ENCODE measurements around the gene GADL1.

The GADL1 gene

DNA sequence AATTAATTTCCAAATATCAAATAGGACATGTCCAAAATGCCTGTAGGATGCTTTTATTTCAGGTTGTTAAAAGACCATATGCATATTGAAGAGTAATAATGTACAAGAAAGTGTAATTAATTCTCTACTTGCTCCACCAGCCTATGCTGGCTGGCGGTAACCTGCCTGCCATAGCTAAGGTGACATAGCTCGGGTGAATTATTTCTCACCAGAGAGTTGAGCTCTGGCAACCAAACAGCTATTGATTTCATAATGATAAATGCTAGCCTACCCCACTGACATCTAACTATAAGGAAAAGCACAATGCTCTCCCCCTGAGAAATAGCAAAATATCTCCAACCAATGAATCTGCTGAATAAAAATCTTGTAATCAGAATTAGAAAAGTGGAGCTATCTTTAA is 48.9 kb downstream of the GADL1 start:
- CTCF ChIA-PET: interaction anchor here (0.6 kb wide), 1 partner anchor 634 kb away, joined by 4 read pairs; no protein-coding TSS in a partner anchor
- H3K36me3 ChIP-seq (ENCODE audit: control insufficient read depth in 4 of 4, insufficient read depth in 4 of 4, low read length in 3 of 4): no peaks in the 10 kb centered on the region
- POLR2A ChIA-PET: no interaction called here

DNA sequence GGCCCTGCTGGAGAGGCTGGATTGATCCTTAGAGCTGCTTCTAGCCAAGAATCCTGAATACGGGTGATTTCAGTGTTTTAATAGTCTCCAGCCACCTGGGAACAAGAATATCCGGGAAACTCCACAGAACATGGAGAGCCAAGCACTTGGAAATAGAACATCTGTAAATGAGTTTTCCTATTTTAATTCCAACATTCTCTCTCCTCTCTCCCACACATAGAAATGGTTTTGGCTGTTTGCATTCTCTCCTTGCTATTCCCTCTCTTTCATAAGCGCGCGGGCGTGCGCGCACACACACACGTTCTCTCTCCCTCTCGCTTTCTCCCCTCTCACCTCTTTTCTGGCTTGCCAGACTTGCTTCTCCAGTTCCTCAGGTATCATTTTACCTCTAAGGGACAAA is 50.6 kb downstream of the GADL1 start:
- H3K27ac ChIP-seq (ENCODE audit: insufficient read depth in 1 of 2, low read depth in 1 of 2, low read length in 2 of 2, poor library complexity in 1 of 2, severe bottlenecking in 2 of 2): no peak overlapping the region
- no peaks in the 10 kb centered on the region for H3K9me3 ChIP-seq (ENCODE audit: control extremely low read depth in 1 of 5, control insufficient read depth in 4 of 5, insufficient read depth in 2 of 5, low read depth in 1 of 5, low read length in 4 of 5)
- no peak for DNase-seq
- CTCF ChIA-PET: interaction anchor here (0.7 kb wide), 1 partner anchor 53 kb away, joined by 3 read pairs; no protein-coding TSS in a partner anchor
- H3K4me1 ChIP-seq (ENCODE audit: control extremely low read depth in 1 of 4, control insufficient read depth in 4 of 4, insufficient read depth in 4 of 4, low read length in 3 of 4): no peaks in the 10 kb centered on the region
- no peak overlapping the region for H3K4me3 ChIP-seq (ENCODE audit: control insufficient read depth in 1 of 7, extremely low read depth in 1 of 7, insufficient read depth in 4 of 7, low read depth in 2 of 7, low read length in 6 of 7)
- POLR2A ChIA-PET: interaction anchor here (0.6 kb wide), 1 partner anchor 35 kb away, joined by 3 read pairs; no protein-coding TSS in a partner anchor
- no peaks in the 10 kb centered on the region for H3K27me3 ChIP-seq (replicated peaks in 2 of 5; ENCODE audit: control insufficient read depth in 4 of 5, insufficient read depth in 5 of 5, low read length in 4 of 5)
- H3K36me3 ChIP-seq (ENCODE audit: control insufficient read depth in 4 of 4, insufficient read depth in 4 of 4, low read length in 3 of 4): no peaks in the 10 kb centered on the region
- WGBS (ENCODE audit: insufficient coverage): 96% methylated on average over 8 of the region's 10 CpGs

More for the DNA sequence above, 48.9 kb downstream of the GADL1 start:
- Histone ChIP-seq H3K4me1 (ENCODE audit: control extremely low read depth in 1 of 4, control insufficient read depth in 4 of 4, insufficient read depth in 4 of 4, low read length in 3 of 4) (no peaks in the 10 kb centered on the region), H3K27me3 (replicated peaks in 2 of 5; ENCODE audit: control insufficient read depth in 4 of 5, insufficient read depth in 5 of 5, low read length in 4 of 5) (no peaks in the 10 kb centered on the region), H3K9me3 (ENCODE audit: control extremely low read depth in 1 of 5, control insufficient read depth in 4 of 5, insufficient read depth in 2 of 5, low read depth in 1 of 5, low read length in 4 of 5) (no peaks in the 10 kb centered on the region), H3K27ac (ENCODE audit: insufficient read depth in 1 of 2, low read depth in 1 of 2, low read length in 2 of 2, poor library complexity in 1 of 2, severe bottlenecking in 2 of 2) (no peak overlapping the region), H3K4me3 (ENCODE audit: control insufficient read depth in 1 of 7, extremely low read depth in 1 of 7, insufficient read depth in 4 of 7, low read depth in 2 of 7, low read length in 6 of 7) (no peak overlapping the region)
- no peak for DNase-seq
- WGBS (ENCODE audit: insufficient coverage): 94% methylated on average over 2 of the region's 2 CpGs

GRCh38 chr3:30836141-30836540 is 58.3 kb downstream of the GADL1 start:
- no peak for DNase-seq
- no CpG with 5 or more reads among the region's 1 CpG for WGBS (ENCODE audit: insufficient coverage)
- Histone ChIP-seq H3K36me3 (ENCODE audit: control insufficient read depth in 4 of 4, insufficient read depth in 4 of 4, low read length in 3 of 4) (no peaks in the 10 kb centered on the region), H3K27ac (ENCODE audit: insufficient read depth in 1 of 2, low read depth in 1 of 2, low read length in 2 of 2, poor library complexity in 1 of 2, severe bottlenecking in 2 of 2) (no peak overlapping the region), H3K4me1 (ENCODE audit: control extremely low read depth in 1 of 4, control insufficient read depth in 4 of 4, insufficient read depth in 4 of 4, low read length in 3 of 4) (no peaks in the 10 kb centered on the region), H3K9me3 (ENCODE audit: control extremely low read depth in 1 of 5, control insufficient read depth in 4 of 5, insufficient read depth in 2 of 5, low read depth in 1 of 5, low read length in 4 of 5) (no peaks in the 10 kb centered on the region), H3K27me3 (replicated peaks in 2 of 5; ENCODE audit: control insufficient read depth in 4 of 5, insufficient read depth in 5 of 5, low read length in 4 of 5) (no peaks in the 10 kb centered on the region), H3K4me3 (ENCODE audit: control insufficient read depth in 1 of 7, extremely low read depth in 1 of 7, insufficient read depth in 4 of 7, low read depth in 2 of 7, low read length in 6 of 7) (no peak overlapping the region)
- ChIA-PET POLR2A (no interaction called here), CTCF (no interaction called here)

DNA sequence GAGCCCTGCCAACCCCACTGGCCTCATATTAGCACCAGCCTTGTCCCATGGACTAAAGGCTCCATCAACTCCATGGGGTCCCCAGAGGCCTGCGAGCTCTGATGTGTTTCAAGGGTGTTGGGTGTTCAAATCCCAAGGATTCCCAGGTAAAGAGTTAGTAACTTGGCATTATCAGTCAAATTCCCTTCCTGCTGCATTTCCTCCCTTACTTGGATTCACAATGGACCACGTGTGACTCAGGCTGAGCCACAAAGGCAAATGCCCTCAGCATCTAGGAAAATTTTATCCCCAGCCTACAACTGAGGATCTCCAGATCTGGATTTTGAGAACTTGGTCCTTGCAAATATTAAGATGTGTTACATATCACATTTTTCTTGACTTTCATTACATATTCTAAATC is 58.8 kb downstream of the GADL1 start:
- H3K9me3 ChIP-seq (ENCODE audit: control extremely low read depth in 1 of 5, control insufficient read depth in 4 of 5, insufficient read depth in 2 of 5, low read depth in 1 of 5, low read length in 4 of 5): no peaks in the 10 kb centered on the region
- WGBS (ENCODE audit: insufficient coverage): 100% methylated on average over 1 of the region's 2 CpGs
- no peak for DNase-seq
- ChIA-PET CTCF (no interaction called here), POLR2A (no interaction called here)
- no peak overlapping the region for H3K4me3 ChIP-seq (ENCODE audit: control insufficient read depth in 1 of 7, extremely low read depth in 1 of 7, insufficient read depth in 4 of 7, low read depth in 2 of 7, low read length in 6 of 7)
- H3K4me1 ChIP-seq (ENCODE audit: control extremely low read depth in 1 of 4, control insufficient read depth in 4 of 4, insufficient read depth in 4 of 4, low read length in 3 of 4): no peaks in the 10 kb centered on the region
- no peak overlapping the region for H3K27ac ChIP-seq (ENCODE audit: insufficient read depth in 1 of 2, low read depth in 1 of 2, low read length in 2 of 2, poor library complexity in 1 of 2, severe bottlenecking in 2 of 2)
- no peaks in the 10 kb centered on the region for H3K27me3 ChIP-seq (replicated peaks in 2 of 5; ENCODE audit: control insufficient read depth in 4 of 5, insufficient read depth in 5 of 5, low read length in 4 of 5)
- H3K36me3 ChIP-seq (ENCODE audit: control insufficient read depth in 4 of 4, insufficient read depth in 4 of 4, low read length in 3 of 4): no peaks in the 10 kb centered on the region

- no peak for DNase-seq
- H3K4me1 ChIP-seq (ENCODE audit: control extremely low read depth in 1 of 4, control insufficient read depth in 4 of 4, insufficient read depth in 4 of 4, low read length in 3 of 4): no peaks in the 10 kb centered on the region
- no peak overlapping the region for H3K27ac ChIP-seq (ENCODE audit: insufficient read depth in 1 of 2, low read depth in 1 of 2, low read length in 2 of 2, poor library complexity in 1 of 2, severe bottlenecking in 2 of 2)
- H3K4me3 ChIP-seq (ENCODE audit: control insufficient read depth in 1 of 7, extremely low read depth in 1 of 7, insufficient read depth in 4 of 7, low read depth in 2 of 7, low read length in 6 of 7): no peak overlapping the region
- no peaks in the 10 kb centered on the region for H3K9me3 ChIP-seq (ENCODE audit: control extremely low read depth in 1 of 5, control insufficient read depth in 4 of 5, insufficient read depth in 2 of 5, low read depth in 1 of 5, low read length in 4 of 5)
- WGBS (ENCODE audit: insufficient coverage): 100% methylated on average over 1 of the region's 4 CpGs
- ChIA-PET CTCF (interaction anchor here (0.6 kb wide), 1 partner anchor 45 kb away, joined by 3 read pairs; no protein-coding TSS in a partner anchor), POLR2A (no interaction called here)
- no peaks in the 10 kb centered on the region for H3K36me3 ChIP-seq (ENCODE audit: control insufficient read depth in 4 of 4, insufficient read depth in 4 of 4, low read length in 3 of 4)
- H3K27me3 ChIP-seq (replicated peaks in 2 of 5; ENCODE audit: control insufficient read depth in 4 of 5, insufficient read depth in 5 of 5, low read length in 4 of 5): no peaks in the 10 kb centered on the region
Observed at GRCh38 chr3:30832961-30833575, 61.4 kb downstream of the GADL1 start.

DNA sequence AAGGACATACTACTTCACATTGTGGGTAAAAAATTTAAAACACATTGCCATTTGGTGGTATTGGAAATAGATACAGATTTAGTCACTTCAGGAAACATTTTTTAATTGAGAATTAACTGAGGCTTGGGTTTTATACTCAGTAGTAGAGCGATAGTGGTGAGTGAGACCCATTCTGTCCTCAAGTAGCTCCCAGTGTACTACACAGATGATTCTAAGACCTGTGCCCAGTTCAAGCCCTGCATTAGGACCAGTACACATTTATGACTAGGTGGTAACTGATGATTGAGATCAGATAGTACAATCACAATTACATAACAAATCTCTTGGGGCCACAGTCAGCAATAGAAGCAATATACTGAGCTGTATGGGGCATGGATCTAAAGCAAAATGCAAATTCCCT is 67.4 kb downstream of the GADL1 start:
- WGBS (ENCODE audit: insufficient coverage): no CpG with 5 or more reads among the region's 1 CpG
- Histone ChIP-seq H3K36me3 (ENCODE audit: control insufficient read depth in 4 of 4, insufficient read depth in 4 of 4, low read length in 3 of 4) (no peaks in the 10 kb centered on the region), H3K27me3 (replicated peaks in 2 of 5; ENCODE audit: control insufficient read depth in 4 of 5, insufficient read depth in 5 of 5, low read length in 4 of 5) (no peaks in the 10 kb centered on the region), H3K4me3 (ENCODE audit: control insufficient read depth in 1 of 7, extremely low read depth in 1 of 7, insufficient read depth in 4 of 7, low read depth in 2 of 7, low read length in 6 of 7) (no peak overlapping the region), H3K4me1 (ENCODE audit: control extremely low read depth in 1 of 4, control insufficient read depth in 4 of 4, insufficient read depth in 4 of 4, low read length in 3 of 4) (no peaks in the 10 kb centered on the region), H3K9me3 (ENCODE audit: control extremely low read depth in 1 of 5, control insufficient read depth in 4 of 5, insufficient read depth in 2 of 5, low read depth in 1 of 5, low read length in 4 of 5) (no peaks in the 10 kb centered on the region), H3K27ac (ENCODE audit: insufficient read depth in 1 of 2, low read depth in 1 of 2, low read length in 2 of 2, poor library complexity in 1 of 2, severe bottlenecking in 2 of 2) (no peak overlapping the region)
- CTCF ChIA-PET: no interaction called here
- no peak for DNase-seq
- POLR2A ChIA-PET: no interaction called here

- Histone ChIP-seq H3K4me3 (ENCODE audit: control insufficient read depth in 1 of 7, extremely low read depth in 1 of 7, insufficient read depth in 4 of 7, low read depth in 2 of 7, low read length in 6 of 7) (no peak overlapping the region), H3K27me3 (replicated peaks in 2 of 5; ENCODE audit: control insufficient read depth in 4 of 5, insufficient read depth in 5 of 5, low read length in 4 of 5) (no peaks in the 10 kb centered on the region), H3K36me3 (ENCODE audit: control insufficient read depth in 4 of 4, insufficient read depth in 4 of 4, low read length in 3 of 4) (no peaks in the 10 kb centered on the region), H3K9me3 (ENCODE audit: control extremely low read depth in 1 of 5, control insufficient read depth in 4 of 5, insufficient read depth in 2 of 5, low read depth in 1 of 5, low read length in 4 of 5) (no peaks in the 10 kb centered on the region), H3K4me1 (ENCODE audit: control extremely low read depth in 1 of 4, control insufficient read depth in 4 of 4, insufficient read depth in 4 of 4, low read length in 3 of 4) (no peaks in the 10 kb centered on the region), H3K27ac (ENCODE audit: insufficient read depth in 1 of 2, low read depth in 1 of 2, low read length in 2 of 2, poor library complexity in 1 of 2, severe bottlenecking in 2 of 2) (no peak overlapping the region)
- WGBS (ENCODE audit: insufficient coverage): no CpG with 5 or more reads among the region's 2 CpGs
- POLR2A ChIA-PET: no interaction called here
- CTCF ChIA-PET: no interaction called here
- no peak for DNase-seq
Observed at GRCh38 chr3:30826531-30826942, 67.9 kb downstream of the GADL1 start.

All from common myeloid progenitor, CD34-positive (primary cell).